Caco-2 (cell line): Measurements from ENCODE around the gene AIFM3. TPM values are rescaled to one million over a fixed set of nuclear protein-coding genes. Genes with fewer than 3 reads are reported as not detected.

Source experiments
- BruUV-seq: library from RNA; stranded (reverse); fragments of 400-500 nt; replicated peaks from 2 replicates; lab custom pipeline; 2021; lab: Mats Ljungman, UMichigan
- CTCF ChIA-PET: fragments of 300-600 bp; sonication (Branson Sonifier 250); formaldehyde crosslinking; loops from one replicate; lab custom pipeline; 2022; ENCODE audit warnings: antibody characterized with exemption; lab: Charles Lee
- POLR2A ChIA-PET: fragments of 300-600 bp; sonication (Branson Sonifier 250); formaldehyde crosslinking; loops from one replicate; lab custom pipeline; 2022; ENCODE audit warnings: antibody characterized with exemption; lab: Charles Lee
- DNase-seq, 2 experiments: peaks; one replicate each; pipeline versions ENCODE4 v3.0.0 to v3.0.0-alpha.2; 2020 to 2022
- H3K27me3 ChIP-seq: replicated peaks from 2 replicates; pipeline ENCODE4 v1.6.0; 2011; ENCODE audit warnings: low read length; ENCODE audit not compliant: control insufficient read depth, insufficient read depth
- H3K36me3 ChIP-seq: 2 replicates; pipeline ENCODE4 v1.5.1; 2011; ENCODE audit warnings: low read length; ENCODE audit not compliant: control insufficient read depth, insufficient read depth
- H3K4me1 ChIP-seq: fragments of 250-450 bp; sonication (Bioruptor Pico); 2 replicates; pipeline ENCODE4 v1.5.1; 2020; ENCODE audit warnings: mild to moderate bottlenecking
- H3K4me3 ChIP-seq: 2 replicates; pipeline ENCODE4 v1.5.1; 2011; ENCODE audit warnings: low read depth, mild to moderate bottlenecking, control low read depth, low read length
- H3K9me3 ChIP-seq: fragments of 250-450 bp; sonication (Bioruptor Pico); 2 replicates; pipeline ENCODE4 v1.5.1; 2020; ENCODE audit warnings: mild to moderate bottlenecking, moderate library complexity
- H3K27ac Mint-ChIP-seq: one replicate; pipeline ENCODE4 v1.8.0; 2022; ENCODE audit warnings: mixed read lengths; ENCODE audit not compliant: unreplicated experiment
- H3K27me3 Mint-ChIP-seq: one replicate; pipeline ENCODE4 v1.8.0; 2022; ENCODE audit warnings: mixed read lengths; ENCODE audit not compliant: insufficient read depth, unreplicated experiment
- H3K36me3 Mint-ChIP-seq: one replicate; pipeline ENCODE4 v1.8.0; 2022; ENCODE audit warnings: mild to moderate bottlenecking, mixed read lengths; ENCODE audit not compliant: insufficient read depth, unreplicated experiment
- H3K4me1 Mint-ChIP-seq: one replicate; pipeline ENCODE4 v1.8.0; 2022; ENCODE audit warnings: low read depth, mixed read lengths; ENCODE audit not compliant: unreplicated experiment
- H3K4me3 Mint-ChIP-seq: one replicate; pipeline ENCODE4 v1.8.0; 2022; ENCODE audit warnings: mild to moderate bottlenecking, moderate library complexity, mixed read lengths; ENCODE audit not compliant: unreplicated experiment
- H3K9me3 Mint-ChIP-seq: one replicate; pipeline ENCODE4 v1.8.0; 2022; ENCODE audit warnings: mixed read lengths; ENCODE audit not compliant: unreplicated experiment
- CTCF ChIP-seq, 2 experiments: fragments of 200-600 bp in 1 of 2; IDR thresholded peaks; 1 replicate in 1 of 2; 2 replicates in 1 of 2; pipeline versions ENCODE4 v1.5.1 to v1.8.0; 2011 to 2022; ENCODE audit warnings: antibody characterized with exemption in 1 of 2, control low read depth in 1 of 2, inconsistent platforms in 1 of 2, low read depth in 1 of 2, low read length in 1 of 2, mild to moderate bottlenecking in 1 of 2, moderate library complexity in 1 of 2; ENCODE audit not compliant: insufficient read depth in 1 of 2, severe bottlenecking in 1 of 2, unreplicated experiment in 1 of 2
- intact Hi-C: fragments of 100-400 bp; cut with micrococcal nuclease; formaldehyde crosslinking; loops from one replicate; pipeline ENCODE4 v1.10.0; 2022; ENCODE audit not compliant: unreplicated experiment
- total RNA-seq: library from RNA; stranded (reverse); gene quantifications from 2 replicates; pipeline ENCODE4 v1.2.3, GENCODE V29; 2022

Gene AIFM3
- total RNA-seq, 1 experiment from 2014 or later, result 0.73 TPM

GRCh38 chr22:20957102-20957682 lies 9.9 kb upstream of the AIFM3 start:
- Mint-ChIP-seq H3K9me3 (no peaks in the 10 kb centered on the region), H3K36me3 (peaks cover 50% of the 10 kb centered on the region), H3K27me3 (no peaks in the 10 kb centered on the region), H3K4me3 (peak overlapping the region; percentile 82), H3K27ac (peak overlapping the region; percentile 59), H3K4me1 (no peaks in the 10 kb centered on the region)
- POLR2A ChIA-PET, result interaction anchor here (0.6 to 1.4 kb wide), 2 partner anchors 13 to 25 kb away, joined by 3 to 7 read pairs; partner anchors contain the start of gene LZTR1
- DNase-seq, result peak in 1 of 2 experiments; percentile 64
- Histone ChIP-seq H3K4me3 (peak overlapping the region; percentile 77), H3K36me3 (no peaks in the 10 kb centered on the region; the same call in 1 of the 2 replicates), H3K27me3 (no peaks in the 10 kb centered on the region), H3K4me1 (peaks cover 39% of the 10 kb centered on the region), H3K9me3 (no peaks in the 10 kb centered on the region)
- TF ChIP-seq CTCF (IDR thresholded peaks at IDR 0.05; ENCODE audit: insufficient read depth in 1 of 2, low read depth in 1 of 2, low read length in 1 of 2, severe bottlenecking in 1 of 2, unreplicated experiment in 1 of 2), result no peak
- intact Hi-C loops, result loop anchor here (2.0 kb wide), 2 partner anchors 40 to 44 kb away; partner anchors contain the start of gene CRKL
- BruUV-seq, result TSS peak; percentile 48
- CTCF ChIA-PET, result interaction anchor here (0.5 to 2.9 kb wide), 9 partner anchors 12 to 539 kb away, joined by 3 to 19 read pairs (median 4); partner anchors contain the start of genes CRKL, LZTR1 and P2RX6

GRCh38 chr22:20957683-20958431 lies 9.2 kb upstream of the AIFM3 start:
- intact Hi-C loops, result loop anchor here (2.0 kb wide), 2 partner anchors 41 to 43 kb away; partner anchors contain the start of gene CRKL
- H3K4me1 ChIP-seq, result peaks cover 32% of the 10 kb centered on the region
- peak; percentile 66 to 78 for DNase-seq
- H3K27me3 ChIP-seq, result no peaks in the 10 kb centered on the region
- Mint-ChIP-seq H3K9me3 (no peaks in the 10 kb centered on the region), H3K27ac (peak overlapping the region; percentile 59), H3K36me3 (peaks cover 43% of the 10 kb centered on the region), H3K4me3 (peak overlapping the region; percentile 82), H3K4me1 (no peaks in the 10 kb centered on the region), H3K27me3 (no peaks in the 10 kb centered on the region)
- H3K36me3 ChIP-seq, result no peaks in the 10 kb centered on the region
- peak overlapping the region; percentile 77 for H3K4me3 ChIP-seq
- CTCF ChIA-PET, result interaction anchor here (0.5 to 2.9 kb wide), 7 partner anchors 13 to 540 kb away, joined by 3 to 19 read pairs (median 4); partner anchors contain the start of genes CRKL, LZTR1 and P2RX6
- TF ChIP-seq CTCF (IDR thresholded peaks at IDR 0.05; ENCODE audit: insufficient read depth in 1 of 2, low read depth in 1 of 2, low read length in 1 of 2, severe bottlenecking in 1 of 2, unreplicated experiment in 1 of 2), result no peak
- POLR2A ChIA-PET, result interaction anchor here (0.6 to 1.4 kb wide), 3 partner anchors 14 to 40 kb away, joined by 3 to 7 read pairs (median 3); partner anchors contain the start of genes CRKL and LZTR1
- H3K9me3 ChIP-seq, result no peaks in the 10 kb centered on the region
- BruUV-seq, result TSS peak; percentile 19
